H9 (cell line): ENCODE results near the gene CALML4. TPM values are rescaled to one million over a fixed set of nuclear protein-coding genes. Genes with fewer than 3 reads are reported as not detected.
A peak's percentile ranks its signal among the peaks of the same experiment; 100 is the strongest.

ENCODE experiments used
- DNase-seq: peaks from one replicate; pipeline ENCODE4 v3.0.0-alpha.2; 2017
- H2AFZ ChIP-seq: one replicate; pipeline ENCODE4 v1.6.1; 2013; ENCODE audit warnings: mild to moderate bottlenecking, low read length, control low read depth, moderate library complexity
- H2AK5ac ChIP-seq: 2 replicates; pipeline ENCODE4 v1.6.1; 2013; ENCODE audit warnings: low read length, control low read depth, mixed read lengths; ENCODE audit not compliant: insufficient read length
- H2BK120ac ChIP-seq: one replicate; pipeline ENCODE4 v1.6.1; 2013; ENCODE audit warnings: low read depth, mild to moderate bottlenecking, low read length, control low read depth, inconsistent platforms; ENCODE audit not compliant: poor library complexity, severe bottlenecking
- H2BK12ac ChIP-seq: 2 replicates; pipeline ENCODE4 v1.6.1; 2013; ENCODE audit warnings: low read length, control low read depth, mixed read lengths, low read depth; ENCODE audit not compliant: insufficient read length
- H2BK15ac ChIP-seq: 2 replicates; pipeline ENCODE4 v1.6.1; 2013; ENCODE audit warnings: low read depth, low read length, control low read depth
- H2BK20ac ChIP-seq: one replicate; pipeline ENCODE4 v1.6.1; 2013; ENCODE audit warnings: low read depth, mild to moderate bottlenecking, low read length, control low read depth, inconsistent platforms; ENCODE audit not compliant: poor library complexity, severe bottlenecking
- H2BK5ac ChIP-seq: 2 replicates; pipeline ENCODE4 v1.6.1; 2013; ENCODE audit warnings: low read length, control low read depth, mixed read lengths; ENCODE audit not compliant: insufficient read length
- H3K14ac ChIP-seq: 2 replicates; pipeline ENCODE4 v1.6.1; 2013; ENCODE audit warnings: low read length, control low read depth; ENCODE audit not compliant: insufficient read depth
- H3K18ac ChIP-seq: 2 replicates; pipeline ENCODE4 v1.6.1; 2013; ENCODE audit warnings: low read depth, mild to moderate bottlenecking, mixed read lengths, low read length, control low read depth; ENCODE audit not compliant: insufficient read length
- H3K23ac ChIP-seq: 2 replicates; pipeline ENCODE4 v1.6.1; 2013; ENCODE audit warnings: low read length, control low read depth, mixed read lengths, low read depth; ENCODE audit not compliant: insufficient read length
- H3K23me2 ChIP-seq: 2 replicates; pipeline ENCODE4 v1.6.1; 2013; ENCODE audit warnings: low read depth, mild to moderate bottlenecking, mixed read lengths, low read length, control low read depth; ENCODE audit not compliant: insufficient read length, poor library complexity, severe bottlenecking
- H3K27ac ChIP-seq: 2 replicates; pipeline ENCODE4 v1.5.1; 2013; ENCODE audit warnings: low read length, control low read depth, mixed read lengths, low read depth; ENCODE audit not compliant: insufficient read length
- H3K27me3 ChIP-seq: 2 replicates; pipeline ENCODE4 v1.6.1; 2013; ENCODE audit warnings: low read length, control low read depth, inconsistent platforms; ENCODE audit not compliant: insufficient read depth
- H3K4ac ChIP-seq: 2 replicates; pipeline ENCODE4 v1.6.1; 2013; ENCODE audit warnings: low read depth, mild to moderate bottlenecking, control low read depth, inconsistent platforms, low read length, moderate library complexity
- H3K4me1 ChIP-seq: 2 replicates; pipeline ENCODE4 v1.6.1; 2013; ENCODE audit warnings: low read length, control low read depth, inconsistent platforms; ENCODE audit not compliant: insufficient read depth
- H3K4me2 ChIP-seq: 2 replicates; pipeline ENCODE4 v1.6.1; 2013; ENCODE audit warnings: low read length, control low read depth, mixed read lengths; ENCODE audit not compliant: insufficient read length, insufficient read depth
- H3K56ac ChIP-seq: 2 replicates; pipeline ENCODE4 v1.6.1; 2013; ENCODE audit warnings: low read depth, mild to moderate bottlenecking, mixed read lengths, low read length, control low read depth; ENCODE audit not compliant: insufficient read length
- H3K79me1 ChIP-seq: 2 replicates; pipeline ENCODE4 v1.6.1; 2013; ENCODE audit warnings: low read depth, mild to moderate bottlenecking, moderate library complexity, low read length, control low read depth, inconsistent platforms; ENCODE audit not compliant: insufficient read depth, poor library complexity, severe bottlenecking
- H3K79me2 ChIP-seq: 2 replicates; pipeline ENCODE4 v1.6.1; 2013; ENCODE audit warnings: low read length, control low read depth, inconsistent platforms; ENCODE audit not compliant: insufficient read depth
- H3K9ac ChIP-seq: 2 replicates; pipeline ENCODE4 v1.6.1; 2013; ENCODE audit warnings: low read length, control low read depth, mixed read lengths; ENCODE audit not compliant: insufficient read length; ENCODE audit errors: extremely low read depth
- H3K9me3 ChIP-seq: one replicate; pipeline ENCODE4 v1.6.1; 2013; ENCODE audit warnings: low read depth, low read length, inconsistent platforms; ENCODE audit not compliant: control insufficient read depth
- H3T11ph ChIP-seq: one replicate; pipeline ENCODE4 v1.6.1; 2013; ENCODE audit warnings: mild to moderate bottlenecking, low read length, control low read depth, inconsistent platforms
- H4K20me1 ChIP-seq: one replicate; pipeline ENCODE4 v1.6.1; 2013; ENCODE audit not compliant: control insufficient read depth, insufficient read length, insufficient read depth
- H4K5ac ChIP-seq: 2 replicates; pipeline ENCODE4 v1.6.1; 2013; ENCODE audit warnings: low read depth, mild to moderate bottlenecking, mixed read lengths, low read length, control low read depth; ENCODE audit not compliant: insufficient read length
- H4K8ac ChIP-seq: replicated peaks from 2 replicates; pipeline ENCODE4 v1.6.1; 2013; ENCODE audit warnings: low read length, control low read depth, mixed read lengths, low read depth; ENCODE audit not compliant: insufficient read length
- H4K91ac ChIP-seq: 2 replicates; pipeline ENCODE4 v1.6.1; 2013; ENCODE audit warnings: low read depth, mild to moderate bottlenecking, moderate library complexity, mixed read lengths, low read length, control low read depth; ENCODE audit not compliant: insufficient read length
- H3K27ac Mint-ChIP-seq, 3 experiments: 2 replicates in 2 of 3; 3 replicates in 1 of 3; pipeline ENCODE4 v1.8.0; 2020 to 2021; ENCODE audit warnings: mixed read lengths in 3 of 3, mild to moderate bottlenecking in 1 of 3, moderate library complexity in 1 of 3
- H3K27me3 Mint-ChIP-seq: 2 replicates; pipeline ENCODE4 v1.8.0; 2021; ENCODE audit warnings: low read depth, mild to moderate bottlenecking, moderate library complexity, mixed read lengths
- H3K36me3 Mint-ChIP-seq, 3 experiments: 2 replicates in 2 of 3; 3 replicates in 1 of 3; pipeline ENCODE4 v1.8.0; 2020 to 2021; ENCODE audit warnings: low read depth in 3 of 3, mixed read lengths in 3 of 3; ENCODE audit not compliant: insufficient read depth in 1 of 3
- H3K4me1 Mint-ChIP-seq, 2 experiments: 2 replicates each; pipeline ENCODE4 v1.8.0; 2020; ENCODE audit warnings: mixed read lengths in 2 of 2
- H3K4me3 Mint-ChIP-seq, 2 experiments: 2 replicates in 1 of 2; 3 replicates in 1 of 2; pipeline ENCODE4 v1.8.0; 2020 to 2021; ENCODE audit warnings: mild to moderate bottlenecking in 2 of 2, mixed read lengths in 2 of 2, moderate library complexity in 1 of 2
- H3K9me3 Mint-ChIP-seq, 2 experiments: 2 replicates in 1 of 2; 3 replicates in 1 of 2; pipeline ENCODE4 v1.8.0; 2020; ENCODE audit warnings: mild to moderate bottlenecking in 2 of 2, mixed read lengths in 2 of 2, moderate library complexity in 1 of 2
- WGBS: extraction: QIAGEN DNeasy Blood & Tissue Kit; methylation state at CpG from one replicate; pipeline ENCODE4 v1.1.7; 2013; ENCODE audit warnings: missing lambda C conversion rate, low lambda C conversion rate, mixed read lengths; ENCODE audit not compliant: insufficient read length; ENCODE audit errors: extremely low coverage; 5-methylcytosine and 5-hydroxymethylcytosine counted together
- total RNA-seq: library from RNA; stranded (reverse); gene quantifications from 2 replicates; pipeline ENCODE4 v1.2.1, GENCODE V29; 2021
- TF ChIP-seq, protein P1 (sequence below): fragments of 200-600 bp; sonication (generic); conservative IDR thresholded peaks from 3 replicates; pipeline ENCODE4 v1.8.0; 2021; ENCODE audit warnings: antibody characterized with exemption, mild to moderate bottlenecking

The CALML4 gene
- total RNA-seq, 1 experiment from 2014 or later: 11.8 TPM

DNA sequence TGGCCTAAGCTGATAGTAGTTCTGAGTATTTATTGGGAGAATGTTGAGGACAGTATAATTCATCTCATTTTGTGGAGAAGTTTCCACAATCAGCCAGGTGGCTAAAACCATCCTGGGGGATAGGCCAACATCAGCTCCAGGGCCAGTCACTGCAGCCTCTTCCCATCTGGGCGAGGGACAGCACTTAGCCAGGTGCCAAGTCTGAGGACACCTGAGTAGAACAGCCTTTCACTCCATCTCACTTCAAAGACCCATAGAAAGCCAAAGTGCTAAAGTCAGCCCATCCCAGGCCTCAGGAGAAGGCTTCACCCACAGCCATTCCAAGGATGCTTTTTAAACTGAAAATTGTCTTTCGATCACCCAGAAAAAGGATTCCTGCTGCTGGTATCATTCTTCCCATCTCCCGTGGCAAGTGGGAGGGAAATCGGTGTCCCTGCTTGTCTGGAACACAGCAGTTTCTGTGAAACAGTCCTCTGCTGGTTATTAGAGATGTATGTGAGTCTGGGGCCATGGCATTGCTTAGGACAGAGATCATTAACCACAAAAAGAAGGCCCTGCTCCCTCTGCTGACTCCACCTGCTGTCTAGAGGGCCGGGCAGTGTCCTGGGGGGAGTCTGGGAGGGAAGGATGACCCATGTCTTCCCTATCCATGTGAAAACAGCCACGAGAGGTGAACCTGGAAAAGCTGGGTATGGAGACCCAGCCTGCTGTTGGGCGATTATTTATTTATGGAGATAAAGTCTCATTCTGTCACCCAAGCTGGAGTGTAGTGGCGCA is 9.6 kb downstream of the CALML4 start:
- no CpG with 5 or more reads among the region's 8 CpGs for WGBS
- Histone ChIP-seq H2BK120ac (no peak overlapping the region), H3K56ac (no peak overlapping the region), H3K9me3 (no peaks in the 10 kb centered on the region), H3K23me2 (no peaks in the 10 kb centered on the region), H2AFZ (no peak overlapping the region), H4K5ac (no peak overlapping the region), H3K18ac (no peak overlapping the region), H3K4ac (no peak overlapping the region), H3K79me1 (no peaks in the 10 kb centered on the region), H3K27me3 (no peaks in the 10 kb centered on the region), H3K9ac (no peak overlapping the region), H2BK5ac (no peak overlapping the region), H3K27ac (no peak overlapping the region), H3T11ph (no peak overlapping the region), H4K20me1 (no peaks in the 10 kb centered on the region), H3K14ac (no peak overlapping the region), H2BK12ac (no peak overlapping the region), H3K4me1 (no peaks in the 10 kb centered on the region; the same call in 1 of the 2 replicates), H3K4me2 (no peak overlapping the region), H4K91ac (no peak overlapping the region), H4K8ac (no peak overlapping the region), H2BK20ac (no peak overlapping the region), H2AK5ac (no peak overlapping the region), H3K23ac (no peak overlapping the region), H2BK15ac (no peak overlapping the region), H3K79me2 (no peaks in the 10 kb centered on the region)
- DNase-seq: no peak
- Mint-ChIP-seq H3K9me3 (no peaks in the 10 kb centered on the region), H3K27me3 (no peaks in the 10 kb centered on the region; the same call in none of the 2 replicates), H3K4me3 (no peak overlapping the region), H3K27ac (peak overlapping the region in 1 of 3 experiments; percentile 83; a peak in 3 of 7 replicates), H3K36me3 (peaks cover 11 to 40% (median 17%) of the 10 kb centered on the region in 3 experiments; a peak in 6 of 7 replicates), H3K4me1 (peaks cover 22 to 30% of the 10 kb centered on the region in 2 experiments)
- TF ChIP-seq, protein P1, sequence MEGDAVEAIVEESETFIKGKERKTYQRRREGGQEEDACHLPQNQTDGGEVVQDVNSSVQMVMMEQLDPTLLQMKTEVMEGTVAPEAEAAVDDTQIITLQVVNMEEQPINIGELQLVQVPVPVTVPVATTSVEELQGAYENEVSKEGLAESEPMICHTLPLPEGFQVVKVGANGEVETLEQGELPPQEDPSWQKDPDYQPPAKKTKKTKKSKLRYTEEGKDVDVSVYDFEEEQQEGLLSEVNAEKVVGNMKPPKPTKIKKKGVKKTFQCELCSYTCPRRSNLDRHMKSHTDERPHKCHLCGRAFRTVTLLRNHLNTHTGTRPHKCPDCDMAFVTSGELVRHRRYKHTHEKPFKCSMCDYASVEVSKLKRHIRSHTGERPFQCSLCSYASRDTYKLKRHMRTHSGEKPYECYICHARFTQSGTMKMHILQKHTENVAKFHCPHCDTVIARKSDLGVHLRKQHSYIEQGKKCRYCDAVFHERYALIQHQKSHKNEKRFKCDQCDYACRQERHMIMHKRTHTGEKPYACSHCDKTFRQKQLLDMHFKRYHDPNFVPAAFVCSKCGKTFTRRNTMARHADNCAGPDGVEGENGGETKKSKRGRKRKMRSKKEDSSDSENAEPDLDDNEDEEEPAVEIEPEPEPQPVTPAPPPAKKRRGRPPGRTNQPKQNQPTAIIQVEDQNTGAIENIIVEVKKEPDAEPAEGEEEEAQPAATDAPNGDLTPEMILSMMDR: no peak
